Measurements from ENCODE around the gene CEBPB.
A peak's percentile ranks its signal among the peaks of the same experiment; 100 is the strongest.
"Not testable (repeated sequence)": the region's sequence is repeated elsewhere in the genome, so short reads cannot be mapped to it uniquely, and the experiment has no call there.

The CEBPB gene

DNA sequence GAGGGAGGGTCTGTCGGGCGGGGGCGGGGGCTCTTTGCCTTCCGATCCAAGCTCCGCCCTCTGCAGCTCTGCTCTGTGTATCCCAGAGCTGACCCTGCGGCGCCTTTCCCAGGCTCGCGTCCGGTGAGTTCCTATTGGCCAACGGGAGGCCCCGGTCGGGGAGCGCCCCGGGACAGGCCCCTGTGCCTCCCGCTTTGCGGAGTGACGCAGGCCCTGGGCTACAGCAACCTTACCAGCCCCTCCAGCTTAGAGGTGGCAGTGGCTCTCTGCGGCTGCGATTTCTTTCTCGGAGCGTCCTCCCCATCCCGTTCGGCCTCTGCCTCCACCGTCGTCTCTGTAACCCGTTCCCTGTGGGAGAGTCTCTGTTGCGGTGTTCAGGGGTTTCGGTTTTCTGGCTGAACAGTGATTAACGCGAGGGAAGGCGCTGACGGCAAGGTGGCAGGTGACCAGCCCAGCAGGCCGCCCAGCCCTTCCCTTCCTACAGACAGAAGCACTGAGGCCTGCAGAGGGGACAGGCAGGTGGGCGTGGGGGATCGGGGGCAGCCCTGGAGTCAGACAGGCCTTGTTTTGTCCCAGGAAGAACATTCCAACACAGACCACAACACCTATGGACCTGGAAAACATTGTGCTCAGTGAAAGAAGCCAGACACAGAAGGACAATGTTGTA is 18.1 kb upstream of the CEBPB start:
- peak overlapping the region; percentile 65 for H3K4me3 ChIP-seq (ENCODE audit: low read depth, low read length)
- TF ChIP-seq, protein P1, sequence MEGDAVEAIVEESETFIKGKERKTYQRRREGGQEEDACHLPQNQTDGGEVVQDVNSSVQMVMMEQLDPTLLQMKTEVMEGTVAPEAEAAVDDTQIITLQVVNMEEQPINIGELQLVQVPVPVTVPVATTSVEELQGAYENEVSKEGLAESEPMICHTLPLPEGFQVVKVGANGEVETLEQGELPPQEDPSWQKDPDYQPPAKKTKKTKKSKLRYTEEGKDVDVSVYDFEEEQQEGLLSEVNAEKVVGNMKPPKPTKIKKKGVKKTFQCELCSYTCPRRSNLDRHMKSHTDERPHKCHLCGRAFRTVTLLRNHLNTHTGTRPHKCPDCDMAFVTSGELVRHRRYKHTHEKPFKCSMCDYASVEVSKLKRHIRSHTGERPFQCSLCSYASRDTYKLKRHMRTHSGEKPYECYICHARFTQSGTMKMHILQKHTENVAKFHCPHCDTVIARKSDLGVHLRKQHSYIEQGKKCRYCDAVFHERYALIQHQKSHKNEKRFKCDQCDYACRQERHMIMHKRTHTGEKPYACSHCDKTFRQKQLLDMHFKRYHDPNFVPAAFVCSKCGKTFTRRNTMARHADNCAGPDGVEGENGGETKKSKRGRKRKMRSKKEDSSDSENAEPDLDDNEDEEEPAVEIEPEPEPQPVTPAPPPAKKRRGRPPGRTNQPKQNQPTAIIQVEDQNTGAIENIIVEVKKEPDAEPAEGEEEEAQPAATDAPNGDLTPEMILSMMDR (IDR thresholded peaks at IDR 0.05; ENCODE audit: low read depth, low read length) = no peak

DNA sequence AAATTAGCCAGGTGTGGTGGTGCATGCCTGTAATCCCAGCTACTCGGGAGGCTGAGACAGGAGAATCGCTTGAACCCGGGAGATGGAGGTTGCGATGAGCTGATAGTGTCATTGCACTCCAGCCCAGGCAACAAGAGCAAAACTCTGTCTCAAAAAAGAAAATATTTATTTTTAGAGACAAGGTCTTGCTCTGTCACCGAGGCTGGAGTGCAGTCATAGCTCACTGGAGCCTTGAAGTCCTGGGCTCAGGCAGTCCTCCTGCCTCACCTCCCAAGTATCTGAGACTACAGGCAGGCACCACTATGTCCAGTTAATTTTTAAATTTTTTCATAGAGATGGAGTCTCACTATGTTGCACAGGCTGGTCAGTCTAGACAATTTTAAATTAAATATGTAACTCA is 16.2 kb upstream of the CEBPB start:
- TF ChIP-seq, protein P1 (IDR thresholded peaks at IDR 0.05; ENCODE audit: low read depth, low read length) = no peak
- H3K4me3 ChIP-seq (ENCODE audit: low read depth, low read length) = no peak overlapping the region

DNA sequence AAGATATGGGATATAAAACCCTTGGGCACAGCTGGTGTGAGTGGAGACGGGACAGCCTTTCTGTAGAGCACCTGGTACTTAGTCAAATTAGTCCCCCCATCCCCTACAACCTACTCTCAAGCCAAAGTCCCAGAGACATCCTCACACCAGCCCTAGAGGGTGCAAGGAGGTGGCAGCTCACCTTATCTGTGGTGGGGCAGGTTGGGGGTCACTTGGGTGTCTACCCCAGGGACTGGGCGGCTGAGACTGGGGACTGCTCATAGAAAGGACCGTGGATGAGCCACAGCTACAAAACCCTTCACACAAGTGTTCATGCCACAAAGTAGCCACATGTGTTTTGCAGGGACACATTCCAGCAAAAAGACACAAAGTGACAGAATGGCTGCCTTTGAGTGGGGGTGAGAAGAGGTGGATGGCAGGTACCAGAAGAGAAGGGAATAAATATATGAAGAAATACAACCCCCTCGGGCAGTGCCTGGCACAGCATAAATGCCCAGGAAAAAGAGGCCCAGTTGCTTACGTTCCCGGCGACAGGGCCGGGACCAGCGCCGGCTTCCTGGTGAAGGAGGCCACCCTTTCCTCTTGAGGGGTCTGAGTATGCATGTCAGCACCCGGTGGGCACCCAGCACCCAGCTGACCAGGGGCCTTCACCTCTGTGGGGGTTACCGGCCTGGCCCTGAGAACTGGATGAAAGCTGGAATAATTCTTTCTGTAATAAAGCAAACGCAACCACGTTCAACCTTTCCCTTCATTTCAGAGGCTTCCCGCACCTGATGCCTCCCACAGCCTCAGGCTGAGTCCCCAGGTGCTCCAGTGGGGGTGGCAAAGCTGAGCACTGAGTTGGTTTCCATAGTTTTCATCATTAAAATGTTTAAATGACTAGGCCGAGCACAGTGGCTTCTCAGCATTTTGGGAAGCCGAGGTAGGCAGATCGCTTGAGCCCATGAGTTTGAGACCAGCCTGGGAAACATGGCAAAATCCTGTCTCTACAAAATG is 14.4 kb upstream of the CEBPB start:
- no peak overlapping the region for H3K4me3 ChIP-seq (ENCODE audit: low read depth, low read length)
- TF ChIP-seq, protein P1 (IDR thresholded peaks at IDR 0.05; ENCODE audit: low read depth, low read length) = no peak

- not testable (repeated sequence) for H3K4me3 ChIP-seq (ENCODE audit: low read depth, low read length)
Measured at GRCh38 chr20:50178672-50179071, 12.0 kb upstream of the CEBPB start.

- TF ChIP-seq, protein P1 (IDR thresholded peaks at IDR 0.05; ENCODE audit: low read depth, low read length) = no peak
- H3K4me3 ChIP-seq (ENCODE audit: low read depth, low read length) = no peak overlapping the region
Measured at GRCh38 chr20:50181344-50181743, 9.3 kb upstream of the CEBPB start.

DNA sequence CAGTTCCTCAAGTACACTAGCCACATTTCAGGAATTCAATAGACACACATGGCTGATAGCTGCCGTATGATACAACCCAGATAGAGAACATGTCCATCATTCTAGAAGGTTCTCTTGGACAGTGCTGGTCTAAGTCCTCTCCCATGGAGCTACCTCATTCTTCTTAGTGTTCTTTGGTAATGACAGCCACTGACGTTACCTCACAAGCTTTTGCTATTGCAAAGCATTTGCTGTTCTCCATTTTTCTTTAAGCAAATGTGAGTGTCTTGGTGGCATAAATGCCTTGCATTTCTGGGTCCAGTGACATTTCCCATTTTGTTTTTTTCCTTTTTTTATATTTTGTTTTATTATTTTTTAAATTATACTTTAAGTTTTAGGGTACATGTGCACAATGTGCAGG is 8.3 kb upstream of the CEBPB start:
- H3K4me3 ChIP-seq (ENCODE audit: low read depth, low read length) = no peak overlapping the region
- TF ChIP-seq, protein P1 (IDR thresholded peaks at IDR 0.05; ENCODE audit: low read depth, low read length) = no peak

DNA sequence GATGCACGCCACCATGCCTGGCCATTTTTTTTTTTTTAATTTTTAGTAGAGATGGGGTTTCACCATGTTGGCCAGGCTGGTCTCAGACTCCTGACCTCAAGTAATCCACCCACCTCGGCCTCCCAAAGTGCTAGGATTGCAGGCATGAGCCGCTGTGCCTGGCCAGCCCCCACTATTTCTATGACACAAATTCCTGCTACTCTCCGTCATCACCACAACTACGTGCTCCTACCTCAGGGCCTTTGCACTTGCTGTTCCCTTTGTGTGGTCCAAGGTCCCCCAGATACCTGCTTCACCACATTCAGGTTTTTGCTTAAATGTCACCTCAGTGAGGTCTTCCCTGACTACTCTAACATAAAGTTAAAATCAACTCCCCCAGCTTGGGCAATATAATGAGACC is 5.2 kb upstream of the CEBPB start:
- no peak overlapping the region for H3K4me3 ChIP-seq (ENCODE audit: low read depth, low read length)
- TF ChIP-seq, protein P1 (IDR thresholded peaks at IDR 0.05; ENCODE audit: low read depth, low read length) = no peak
